Astrocyte of the spinal cord (primary cell): ENCODE results near the gene CCDC158.

Experiments used
- DNase-seq: peaks from one replicate; pipeline ENCODE4 v3.0.0; 2011; ENCODE audit warnings: low read depth, low spot score
- H3K4me3 ChIP-seq: 2 replicates; pipeline ENCODE4 v1.5.1; 2011; ENCODE audit warnings: low read depth, mild to moderate bottlenecking, low read length, moderate library complexity
- in situ Hi-C: cut with HindIII; loops from 2 replicates; pipeline ENCODE4 v1.10.0; 2017; ENCODE audit warnings: low sequenced_read_pairs
- TF ChIP-seq, protein P1 (sequence below): IDR thresholded peaks from 2 replicates; pipeline ENCODE4 v1.5.1; 2012; ENCODE audit warnings: low read depth, mild to moderate bottlenecking, low read length, inconsistent platforms

The CCDC158 gene

DNA sequence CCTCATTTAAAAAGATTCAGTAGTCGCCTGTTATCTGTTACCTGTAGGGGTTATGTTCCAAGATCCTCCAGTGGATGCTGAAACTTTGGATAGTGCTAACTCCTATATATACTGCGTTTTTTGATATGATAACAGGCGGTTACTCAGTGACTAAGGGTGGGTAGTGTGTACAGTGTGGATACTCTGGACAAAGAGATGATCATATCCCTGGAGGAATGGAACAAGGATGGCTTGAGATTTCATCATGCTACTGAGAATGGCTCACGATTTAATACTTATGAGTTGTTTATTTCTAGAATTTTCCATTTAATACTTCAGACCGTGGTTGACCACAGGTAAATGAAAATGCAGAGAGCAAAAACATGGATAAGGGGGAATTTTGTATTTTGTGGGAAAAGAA, 147.9 kb downstream of the CCDC158 start:
- no peak overlapping the region for H3K4me3 ChIP-seq
- in situ Hi-C loops = no loop called here
- TF ChIP-seq, protein P1, sequence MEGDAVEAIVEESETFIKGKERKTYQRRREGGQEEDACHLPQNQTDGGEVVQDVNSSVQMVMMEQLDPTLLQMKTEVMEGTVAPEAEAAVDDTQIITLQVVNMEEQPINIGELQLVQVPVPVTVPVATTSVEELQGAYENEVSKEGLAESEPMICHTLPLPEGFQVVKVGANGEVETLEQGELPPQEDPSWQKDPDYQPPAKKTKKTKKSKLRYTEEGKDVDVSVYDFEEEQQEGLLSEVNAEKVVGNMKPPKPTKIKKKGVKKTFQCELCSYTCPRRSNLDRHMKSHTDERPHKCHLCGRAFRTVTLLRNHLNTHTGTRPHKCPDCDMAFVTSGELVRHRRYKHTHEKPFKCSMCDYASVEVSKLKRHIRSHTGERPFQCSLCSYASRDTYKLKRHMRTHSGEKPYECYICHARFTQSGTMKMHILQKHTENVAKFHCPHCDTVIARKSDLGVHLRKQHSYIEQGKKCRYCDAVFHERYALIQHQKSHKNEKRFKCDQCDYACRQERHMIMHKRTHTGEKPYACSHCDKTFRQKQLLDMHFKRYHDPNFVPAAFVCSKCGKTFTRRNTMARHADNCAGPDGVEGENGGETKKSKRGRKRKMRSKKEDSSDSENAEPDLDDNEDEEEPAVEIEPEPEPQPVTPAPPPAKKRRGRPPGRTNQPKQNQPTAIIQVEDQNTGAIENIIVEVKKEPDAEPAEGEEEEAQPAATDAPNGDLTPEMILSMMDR = no peak
- no peak for DNase-seq

DNA sequence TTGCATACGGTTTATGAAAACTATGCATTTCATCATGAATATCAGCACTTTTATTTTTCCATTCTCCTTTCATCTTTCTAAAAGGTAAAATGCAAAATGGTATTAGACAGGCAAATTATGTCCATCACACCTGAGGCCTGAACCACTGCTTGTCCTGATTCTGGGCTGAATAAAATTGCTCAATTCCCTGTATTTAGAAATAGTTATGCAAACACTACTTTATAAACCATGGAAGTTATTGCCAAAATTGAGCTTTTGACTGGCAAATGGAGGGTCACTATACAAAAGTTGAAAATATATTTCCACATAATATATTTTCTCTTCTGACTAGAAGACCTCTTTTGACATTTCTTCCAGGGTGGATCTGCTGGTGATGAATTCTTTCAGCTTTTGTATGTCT, 148.4 kb downstream of the CCDC158 start:
- TF ChIP-seq, protein P1 = no peak
- H3K4me3 ChIP-seq = no peak overlapping the region
- DNase-seq = no peak
- in situ Hi-C loops = no loop called here

DNA sequence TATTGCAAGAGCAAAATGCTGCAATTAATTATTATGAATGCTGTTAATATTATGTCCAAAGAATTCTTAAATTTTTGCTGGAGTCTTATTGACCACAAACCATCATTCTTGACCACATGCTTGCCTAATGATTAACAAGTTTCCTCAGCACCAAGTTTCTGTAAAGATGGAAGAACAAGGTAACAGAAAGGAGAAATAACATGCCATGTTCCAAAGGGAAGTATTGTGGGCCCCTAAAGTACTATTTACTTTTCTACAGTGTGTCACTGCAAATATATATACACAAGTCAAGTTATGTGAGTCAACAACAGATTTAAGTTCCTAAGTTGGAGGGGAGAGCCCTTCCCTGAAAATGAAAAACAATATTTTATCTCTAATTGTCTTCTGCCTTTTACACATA, 148.9 kb downstream of the CCDC158 start:
- DNase-seq = no peak
- TF ChIP-seq, protein P1 = no peak
- in situ Hi-C loops = no loop called here
- H3K4me3 ChIP-seq = no peak overlapping the region

DNA sequence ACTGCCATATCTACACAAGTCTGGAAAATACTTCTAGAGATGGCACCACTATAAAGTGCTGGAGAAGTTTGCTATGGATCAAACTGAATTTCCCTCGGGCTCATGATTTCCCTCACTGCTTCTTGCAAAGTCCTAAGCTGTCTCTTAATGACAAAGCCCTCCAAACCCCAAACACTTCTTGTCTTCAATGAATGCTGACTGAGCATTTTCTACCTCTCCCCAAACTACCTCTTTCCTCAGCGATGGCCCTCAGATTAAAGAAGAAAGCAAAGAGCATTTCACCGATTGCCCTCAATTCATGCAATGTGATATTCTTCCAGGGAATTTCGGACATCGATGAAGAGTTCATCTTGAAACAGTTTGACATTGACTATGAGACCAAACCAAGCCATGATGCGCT, 149.7 kb downstream of the CCDC158 start:
- TF ChIP-seq, protein P1 = no peak
- no peak for DNase-seq
- H3K4me3 ChIP-seq = no peak overlapping the region
- in situ Hi-C loops = no loop called here

DNA sequence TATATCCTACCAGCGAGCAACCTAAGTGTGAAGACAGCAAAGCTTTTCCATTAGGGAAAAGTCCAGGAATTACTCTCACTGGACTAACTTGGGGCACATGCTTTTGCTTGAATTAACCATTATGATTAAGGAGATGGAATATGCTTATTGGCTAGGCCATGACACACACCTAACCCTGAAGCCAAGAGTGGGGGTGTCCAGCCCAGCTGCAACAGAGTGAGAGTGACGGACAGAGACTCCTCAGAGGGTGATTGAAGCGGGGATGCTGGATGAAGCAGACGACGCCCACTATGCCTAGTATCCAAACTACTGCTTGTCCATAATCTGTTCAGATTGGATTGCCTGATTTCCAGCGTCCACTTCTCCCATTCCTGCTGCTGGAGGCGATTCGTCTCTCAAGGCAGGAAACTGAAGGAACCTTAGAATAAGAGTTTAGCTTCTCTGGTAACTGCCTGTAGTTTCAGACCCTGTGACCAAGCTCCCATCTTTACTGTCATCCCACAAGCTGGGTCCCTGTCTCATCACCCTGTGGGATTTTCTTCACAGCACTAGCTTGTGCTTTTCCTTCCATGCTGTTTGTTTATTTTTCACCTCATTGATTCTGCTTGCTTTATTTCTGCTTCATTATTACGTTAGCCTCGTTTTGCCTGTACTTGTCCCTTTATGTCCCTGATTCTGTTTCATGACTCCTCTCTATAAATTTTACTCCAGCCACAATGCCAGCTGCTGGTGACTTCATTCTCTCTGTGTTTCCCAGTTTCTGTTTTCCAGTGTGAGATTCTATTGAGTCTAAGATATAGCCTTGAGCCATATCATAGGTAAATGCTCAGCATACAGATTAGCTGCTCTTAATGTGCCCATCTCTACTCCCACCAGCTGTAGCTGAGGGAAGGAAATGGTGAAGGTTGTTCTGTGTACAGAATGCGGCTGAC, 150.4 kb downstream of the CCDC158 start:
- DNase-seq = no peak
- no peak overlapping the region for H3K4me3 ChIP-seq
- in situ Hi-C loops = no loop called here
- TF ChIP-seq, protein P1 = no peak

DNA sequence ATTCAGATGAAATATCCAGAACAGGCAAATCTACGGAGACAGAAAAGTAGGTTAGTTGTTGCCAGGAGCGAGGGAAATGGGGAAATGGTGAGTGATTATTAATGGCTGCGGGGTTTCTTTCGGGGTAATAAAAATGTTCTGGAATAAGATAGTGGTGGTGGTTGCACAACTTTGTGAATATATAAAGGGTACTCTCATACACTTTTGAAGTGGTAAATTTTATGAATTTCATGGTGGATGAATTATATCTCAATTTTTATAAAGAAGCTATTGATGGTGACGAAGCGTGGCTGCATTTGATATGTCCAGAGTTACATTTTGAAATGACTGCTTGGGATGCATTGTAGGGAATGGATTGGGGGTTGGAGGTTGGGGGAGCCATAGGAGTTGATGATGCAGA, 153.1 kb downstream of the CCDC158 start:
- H3K4me3 ChIP-seq = no peak overlapping the region
- in situ Hi-C loops = no loop called here
- TF ChIP-seq, protein P1 = no peak
- DNase-seq = no peak
